Inflammatory macrophage treated with lipopolysaccharide for 4 hours (primary cell): ENCODE results near the gene TBC1D13.
A peak's percentile ranks its signal among the peaks of the same experiment; 100 is the strongest.
"Not testable (repeated sequence)": the region's sequence is repeated elsewhere in the genome, so short reads cannot be mapped to it uniquely, and the experiment has no call there.

Experiments used
- DNase-seq: peaks from one replicate; pipeline ENCODE4 v3.0.0-alpha.2; 2020

Gene TBC1D13, protein sequence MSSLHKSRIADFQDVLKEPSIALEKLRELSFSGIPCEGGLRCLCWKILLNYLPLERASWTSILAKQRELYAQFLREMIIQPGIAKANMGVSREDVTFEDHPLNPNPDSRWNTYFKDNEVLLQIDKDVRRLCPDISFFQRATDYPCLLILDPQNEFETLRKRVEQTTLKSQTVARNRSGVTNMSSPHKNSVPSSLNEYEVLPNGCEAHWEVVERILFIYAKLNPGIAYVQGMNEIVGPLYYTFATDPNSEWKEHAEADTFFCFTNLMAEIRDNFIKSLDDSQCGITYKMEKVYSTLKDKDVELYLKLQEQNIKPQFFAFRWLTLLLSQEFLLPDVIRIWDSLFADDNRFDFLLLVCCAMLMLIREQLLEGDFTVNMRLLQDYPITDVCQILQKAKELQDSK

DNA sequence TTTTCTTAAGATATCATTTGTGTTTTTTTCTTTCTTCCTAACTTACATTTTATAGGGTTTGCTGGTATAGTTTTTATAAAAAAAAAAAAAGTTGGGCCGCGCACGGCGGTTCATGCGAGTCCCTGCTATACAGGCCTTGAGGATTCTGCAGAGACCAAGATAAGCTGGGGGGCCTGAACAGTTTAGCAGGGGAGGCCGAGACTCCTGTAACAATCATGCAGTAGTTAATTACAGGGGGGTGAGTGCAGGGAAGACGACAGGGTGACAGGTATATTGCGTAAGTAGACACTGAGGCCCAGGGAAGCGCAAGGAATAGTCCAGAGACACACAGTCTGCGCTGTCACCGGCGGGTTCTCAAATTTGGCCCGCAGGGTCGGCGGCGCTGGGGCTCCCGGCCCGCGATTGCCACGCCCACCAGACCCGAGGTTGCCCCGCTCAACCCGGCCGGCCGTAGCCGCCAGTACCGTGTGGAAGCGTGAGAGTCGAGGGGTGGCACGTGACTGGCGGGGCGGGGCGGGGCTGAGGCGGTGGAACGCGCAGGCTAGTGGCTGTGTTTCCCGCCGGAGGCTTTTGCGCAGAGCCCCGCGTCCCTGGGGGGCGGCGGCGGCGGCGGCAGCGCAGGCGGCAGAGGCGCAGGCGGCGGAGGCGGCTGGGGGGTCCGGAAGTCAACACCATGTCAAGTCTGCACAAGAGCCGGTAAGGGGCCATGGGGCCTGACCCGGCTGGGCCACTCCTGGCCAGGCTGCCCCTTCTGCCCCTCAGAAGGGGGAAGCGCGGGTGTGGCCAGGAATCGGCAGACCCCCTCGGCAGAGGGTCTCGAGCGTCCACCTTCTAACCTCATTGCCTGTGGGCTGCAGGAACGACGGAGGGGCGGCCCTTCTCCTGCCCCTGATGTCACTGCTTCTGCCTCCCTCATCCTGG, at the start of gene TBC1D13:
Gene TBC1D13 (plus strand): TSS at position 573 of the 921 bp plus-strand sequence. CDS start 101 bp downstream, at position 674.
- peak; percentile 84 for DNase-seq

DNA sequence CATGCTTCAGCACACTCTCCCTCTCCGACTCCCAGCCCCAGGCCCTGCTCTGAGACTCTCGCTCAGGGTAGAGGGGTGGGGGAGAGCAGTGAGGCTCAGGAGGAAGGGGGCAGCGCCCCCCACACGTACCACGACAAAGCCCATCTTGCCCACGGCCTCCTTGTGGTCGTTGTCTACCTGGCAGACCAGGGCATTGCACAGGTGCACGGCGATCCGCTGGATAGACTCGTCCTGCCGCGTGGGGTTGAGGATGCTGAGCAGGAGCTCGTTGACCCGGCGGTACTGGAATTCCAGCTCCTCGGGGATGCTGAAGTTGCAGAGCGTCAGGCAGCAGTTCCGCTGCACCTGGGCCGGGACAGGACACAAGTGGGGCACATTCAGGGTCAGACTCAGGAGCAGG, 44.7 kb upstream of the TBC1D13 start:
- no peak for DNase-seq

DNA sequence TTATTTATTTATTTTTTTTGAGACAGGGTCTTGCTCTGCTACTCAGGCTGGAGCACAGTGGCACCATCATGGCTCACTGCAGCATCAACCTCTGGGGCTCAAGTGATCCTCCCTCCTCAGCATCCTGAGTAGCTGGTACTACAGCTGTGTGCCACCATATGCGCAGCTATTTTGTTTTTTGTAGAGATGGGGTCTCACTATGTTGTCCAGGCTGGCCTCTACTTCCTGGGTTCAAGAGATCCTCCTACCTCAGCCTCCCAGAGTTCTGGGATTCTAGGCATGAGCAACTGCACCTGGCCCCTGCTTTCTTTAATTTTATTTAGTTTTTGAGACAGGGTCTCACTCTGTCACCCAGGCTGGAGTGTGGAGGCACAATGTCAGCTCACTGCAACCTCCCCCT, 43.6 kb upstream of the TBC1D13 start:
- DNase-seq = no peak

DNA sequence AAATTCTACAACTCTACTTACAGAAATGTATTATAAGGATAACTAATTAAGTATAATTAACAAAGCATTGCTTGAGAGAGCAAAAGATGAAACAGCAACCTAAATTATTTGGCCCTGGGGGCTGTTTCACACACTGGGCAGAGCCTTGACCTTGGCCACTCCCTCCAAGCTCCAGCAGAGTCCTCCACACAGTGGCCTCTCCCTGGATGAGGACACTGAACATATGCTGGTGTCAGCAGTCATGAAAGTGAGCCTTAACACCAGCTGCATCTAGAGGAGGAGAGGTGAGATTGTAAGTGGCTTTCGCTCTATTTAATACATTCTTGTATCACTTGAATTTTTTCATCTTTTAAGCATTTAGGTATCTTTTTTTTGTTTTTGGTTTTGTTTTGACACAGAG, 39.8 kb upstream of the TBC1D13 start:
- DNase-seq = no peak

DNA sequence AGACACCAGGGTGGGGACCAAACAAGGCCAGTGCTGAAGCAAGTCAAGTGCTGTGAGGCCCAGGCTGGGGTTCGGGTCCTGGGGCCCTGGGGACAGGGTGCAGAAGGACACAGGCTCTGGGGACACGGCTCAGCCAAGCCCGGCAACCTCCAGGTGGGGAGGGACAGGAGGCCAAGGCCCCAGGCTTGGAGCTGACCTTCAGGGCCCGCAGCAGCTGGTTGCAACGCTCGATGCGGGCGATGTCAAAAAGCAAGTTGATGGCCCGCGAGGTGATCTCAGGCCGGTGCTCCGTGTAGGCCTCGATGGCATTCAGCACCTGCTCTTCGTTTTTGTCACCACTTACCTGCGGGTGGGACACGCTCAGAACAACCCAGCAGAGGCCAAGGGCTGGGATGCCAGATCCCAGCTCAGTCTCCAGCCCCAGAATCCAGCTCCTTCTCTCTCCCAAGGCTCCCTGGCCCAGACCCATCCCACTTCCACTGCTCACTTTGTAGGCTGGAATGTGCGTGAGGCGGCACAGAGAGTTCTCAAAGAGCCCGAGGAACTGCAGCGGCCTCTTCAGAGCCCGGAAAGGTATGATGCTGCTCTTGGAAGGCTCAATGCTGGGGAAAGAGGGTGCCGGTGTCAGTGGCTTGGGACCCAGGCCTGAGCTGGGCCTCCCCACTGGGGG, 36.0 kb upstream of the TBC1D13 start:
- no peak for DNase-seq

DNA sequence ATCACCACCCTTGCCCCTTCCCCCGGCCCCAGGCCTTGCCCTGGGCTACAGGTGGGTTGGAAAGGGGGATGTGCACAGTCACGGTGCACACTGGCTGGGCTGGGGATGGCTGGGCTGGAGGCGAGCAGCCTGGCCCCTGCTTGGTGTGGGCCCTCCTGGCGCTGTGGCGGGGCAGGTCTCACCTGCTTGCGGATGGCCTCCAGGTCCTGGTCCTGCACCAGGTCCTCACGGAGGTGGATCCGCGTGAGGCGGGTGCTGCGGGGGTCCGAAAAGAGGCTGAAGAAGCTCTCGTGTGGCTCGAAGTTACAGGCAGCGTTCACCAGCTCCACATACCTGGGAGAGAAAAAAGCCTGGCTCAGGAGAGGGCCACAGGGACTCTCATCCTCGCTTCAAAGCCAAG, 33.4 kb upstream of the TBC1D13 start:
- no peak for DNase-seq

DNA sequence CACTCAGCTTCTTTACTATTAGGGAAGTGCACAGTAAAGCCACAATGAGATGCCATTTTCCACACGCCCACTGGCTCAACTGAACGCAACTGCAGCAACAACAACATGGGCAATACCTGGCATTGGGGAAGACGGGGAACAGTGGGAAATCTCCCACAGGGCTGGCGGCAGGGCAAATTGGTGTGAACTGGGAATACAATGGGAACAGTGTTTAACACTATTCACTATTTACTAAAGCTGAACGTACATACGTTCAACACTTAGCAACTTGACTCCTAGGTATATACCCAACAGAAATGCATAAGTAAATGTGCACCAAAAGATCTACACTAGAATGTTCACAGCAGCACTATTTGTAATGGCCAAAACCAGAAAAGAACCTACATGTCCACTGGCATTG, 29.5 kb upstream of the TBC1D13 start:
- DNase-seq = no peak

DNA sequence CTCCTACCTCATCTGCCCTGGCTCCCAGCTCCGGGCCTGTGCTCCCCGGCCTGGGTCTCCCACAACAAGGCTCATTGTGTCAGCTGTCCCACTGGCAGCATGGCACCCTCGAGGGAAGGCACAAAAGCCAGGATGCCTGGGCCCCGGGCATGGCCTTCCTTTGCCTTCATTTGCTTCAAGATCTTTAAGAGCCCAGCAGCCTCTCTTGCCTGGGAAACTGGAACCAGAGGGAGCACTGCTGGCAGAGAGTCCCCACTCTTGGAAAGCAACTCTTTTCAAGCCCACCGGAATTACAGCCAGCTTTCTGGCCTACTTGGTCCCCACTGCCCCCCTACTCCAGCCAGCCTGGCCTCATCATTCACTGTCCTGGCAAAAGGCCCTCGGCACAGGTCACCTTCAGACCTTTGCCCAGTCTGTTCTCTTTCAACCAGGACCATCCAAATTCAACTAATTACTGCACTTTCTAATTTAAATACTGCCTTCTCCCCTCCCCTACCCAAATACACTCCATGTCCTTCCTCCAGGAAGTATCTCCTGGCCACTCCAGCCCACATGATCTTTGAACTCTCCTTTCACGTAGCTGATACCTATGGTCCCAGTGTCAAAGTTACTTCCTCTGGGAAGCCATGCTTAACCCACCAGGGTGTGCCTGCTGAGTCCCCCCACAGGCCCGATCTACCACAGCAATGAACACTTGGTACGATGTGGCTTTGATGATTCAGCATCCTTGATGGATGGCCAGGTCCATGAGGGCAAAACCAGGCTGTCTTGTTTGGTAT, 24.2 kb upstream of the TBC1D13 start:
- no peak for DNase-seq

DNA sequence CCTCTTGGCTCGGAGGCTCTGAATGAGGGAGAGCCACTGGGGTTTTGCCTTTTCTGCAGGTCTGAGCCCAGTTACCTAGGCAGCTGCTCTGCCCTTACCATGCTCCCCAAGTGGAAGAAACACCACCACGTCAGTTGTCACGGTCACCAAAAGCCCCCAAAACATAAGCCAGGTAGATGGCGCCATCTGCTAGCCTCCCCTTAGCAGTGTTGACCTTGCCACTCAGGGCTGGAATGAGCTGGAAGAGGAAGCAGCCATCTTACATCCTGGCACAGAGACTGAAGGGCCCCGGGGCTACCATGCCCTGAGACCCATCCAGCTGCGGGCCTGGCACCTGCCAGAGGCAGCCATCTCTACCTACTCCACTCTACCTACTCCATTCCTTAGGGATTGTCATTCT, 22.7 kb upstream of the TBC1D13 start:
- no peak for DNase-seq

DNA sequence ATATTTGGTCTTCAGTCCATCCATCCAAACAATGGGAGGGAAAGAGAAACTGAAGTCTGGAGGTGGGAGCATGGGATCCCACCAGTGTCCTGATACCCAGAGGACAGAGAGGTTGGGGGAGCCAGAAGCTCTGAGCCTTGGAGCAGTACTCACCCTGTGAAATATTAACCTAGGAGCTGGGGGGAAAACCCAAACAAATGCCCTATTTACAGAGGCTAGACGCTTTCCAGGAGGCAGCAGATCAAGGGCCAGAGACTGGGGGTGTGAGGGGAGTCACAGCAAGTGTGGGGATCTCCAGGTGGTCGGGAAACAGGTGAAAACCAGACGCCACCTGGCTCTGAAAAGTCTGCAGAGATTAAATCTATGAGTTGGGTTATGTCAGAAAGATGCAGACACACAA, 21.6 kb upstream of the TBC1D13 start:
- no peak for DNase-seq

DNA sequence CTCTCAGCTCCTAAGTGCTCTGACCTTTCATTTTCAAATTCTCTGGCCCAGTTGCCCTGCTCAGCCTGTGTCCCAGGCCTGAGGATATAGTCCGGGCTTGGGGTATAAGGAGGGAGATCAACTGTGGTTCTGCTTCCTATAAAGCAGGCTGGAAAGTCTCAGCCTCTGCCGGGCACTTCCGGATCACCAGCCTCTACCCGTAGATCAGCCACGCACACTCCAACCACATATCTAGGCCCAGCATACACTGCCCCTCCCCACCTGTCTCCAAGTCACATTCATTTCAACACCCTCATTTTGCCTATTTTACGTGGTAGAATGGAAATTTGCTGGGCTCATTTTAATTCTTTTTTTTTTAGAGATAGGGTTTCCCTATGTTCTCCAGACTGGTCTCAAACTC, 18.4 kb upstream of the TBC1D13 start:
- DNase-seq = no peak

DNA sequence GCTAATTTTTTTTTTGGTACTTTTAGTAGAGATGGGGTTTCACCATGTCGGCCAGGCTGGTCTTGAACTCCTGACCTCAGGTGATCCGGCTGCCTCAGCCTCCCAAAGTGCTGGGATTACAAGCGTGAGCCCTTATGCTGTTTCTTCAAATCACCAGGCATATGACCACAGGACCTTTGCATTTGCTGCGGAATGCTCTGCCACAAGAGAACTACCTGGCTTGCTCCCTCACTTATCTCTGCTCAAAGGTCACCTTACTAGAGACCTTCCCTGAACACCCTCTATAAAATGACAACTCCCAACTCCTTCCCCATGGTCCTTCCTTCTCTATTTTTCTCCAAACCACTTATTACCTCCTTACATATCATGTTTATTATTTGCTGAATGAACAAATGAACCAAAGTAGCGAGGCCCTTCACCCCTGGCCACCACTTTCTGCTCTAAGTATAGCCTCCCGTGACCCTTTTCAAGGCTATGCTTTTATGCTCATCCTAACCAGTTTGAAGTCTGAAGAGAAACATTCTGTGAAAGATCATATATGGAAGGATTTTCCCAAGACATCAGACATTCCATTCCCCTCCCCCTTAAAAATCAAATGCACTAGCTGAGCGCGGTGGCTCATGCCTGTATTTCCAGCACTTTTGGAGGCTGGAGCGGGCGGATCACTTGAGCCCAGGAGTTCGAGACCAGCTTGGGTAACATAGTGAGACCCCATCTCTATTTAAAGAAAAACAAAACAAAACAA, 16.6 kb upstream of the TBC1D13 start:
- no peak for DNase-seq

DNA sequence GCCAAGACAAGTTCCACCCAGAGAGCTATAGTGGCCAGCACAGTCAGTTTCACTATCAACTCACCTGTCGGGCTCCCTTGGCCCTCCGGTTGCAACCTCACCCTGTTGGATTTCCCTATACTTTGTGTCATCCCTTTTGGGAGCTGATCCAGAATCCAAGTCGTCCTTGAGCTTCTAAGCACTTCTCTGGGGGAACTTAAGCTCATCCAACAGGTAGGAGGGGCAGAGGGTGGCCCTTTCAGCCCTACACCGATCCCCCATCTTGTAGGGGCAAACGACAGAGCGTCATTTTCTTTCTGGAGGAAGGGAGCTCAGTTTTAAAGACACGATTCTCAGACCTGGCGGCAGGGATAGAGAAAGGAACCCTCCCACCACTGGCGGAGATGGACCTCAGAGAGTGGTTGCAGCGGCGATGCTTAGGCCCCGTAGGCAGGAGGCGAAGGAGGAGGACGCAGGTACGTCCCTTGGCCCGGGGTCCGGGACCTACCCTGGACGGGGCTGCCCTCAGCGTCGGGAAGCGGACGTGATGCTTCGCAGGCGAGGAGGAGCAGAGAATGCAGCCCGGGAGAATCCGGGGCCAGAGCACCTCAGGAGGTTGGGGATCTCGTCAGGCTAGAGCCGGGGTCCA, 15.8 kb upstream of the TBC1D13 start:
- peak; percentile 16 for DNase-seq

DNA sequence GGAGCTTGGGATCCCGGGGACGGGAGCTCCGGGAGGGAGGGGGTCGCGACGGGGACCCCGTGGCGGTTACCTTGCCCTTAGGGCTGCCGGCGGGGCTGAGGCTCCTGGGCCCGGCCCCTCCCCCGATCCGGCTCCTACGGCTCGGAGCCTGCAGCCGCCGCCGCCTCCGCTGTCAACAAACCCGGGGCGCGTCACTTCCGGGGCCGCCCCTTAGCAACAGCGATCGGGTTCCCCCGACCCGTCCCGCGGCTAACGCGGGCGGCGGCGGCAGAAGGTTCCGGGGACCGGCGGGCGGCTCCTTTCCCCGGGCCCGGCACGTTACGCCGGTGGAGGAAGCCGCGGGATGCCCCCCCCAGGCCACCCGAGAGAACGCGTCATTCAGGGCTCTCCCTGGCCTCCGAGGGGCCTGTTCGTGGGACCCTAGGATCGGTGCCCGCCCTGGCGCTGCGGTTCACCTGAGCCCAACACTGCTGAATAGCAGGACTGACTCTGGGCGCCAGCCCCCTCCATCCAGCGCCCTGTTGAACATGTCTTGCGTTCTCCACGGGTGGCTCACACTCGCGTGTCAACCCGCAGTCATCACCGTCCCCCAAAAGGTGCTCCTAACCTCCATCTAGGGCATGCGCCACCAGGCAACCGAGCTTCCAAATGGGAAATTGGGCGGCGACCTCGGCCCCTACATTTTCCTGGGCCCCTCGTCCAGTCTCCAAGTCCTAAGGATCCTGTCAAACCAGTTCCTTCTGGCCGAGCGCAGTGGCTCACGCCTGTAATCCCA, 15.1 kb upstream of the TBC1D13 start, which contains the start of gene ZER1:
Gene ZER1 (minus strand): TSS at position 183 of the 775 bp plus-strand sequence. CDS start 16,362 bp downstream, outside the sequence.
- peak; percentile 91 for DNase-seq

DNA sequence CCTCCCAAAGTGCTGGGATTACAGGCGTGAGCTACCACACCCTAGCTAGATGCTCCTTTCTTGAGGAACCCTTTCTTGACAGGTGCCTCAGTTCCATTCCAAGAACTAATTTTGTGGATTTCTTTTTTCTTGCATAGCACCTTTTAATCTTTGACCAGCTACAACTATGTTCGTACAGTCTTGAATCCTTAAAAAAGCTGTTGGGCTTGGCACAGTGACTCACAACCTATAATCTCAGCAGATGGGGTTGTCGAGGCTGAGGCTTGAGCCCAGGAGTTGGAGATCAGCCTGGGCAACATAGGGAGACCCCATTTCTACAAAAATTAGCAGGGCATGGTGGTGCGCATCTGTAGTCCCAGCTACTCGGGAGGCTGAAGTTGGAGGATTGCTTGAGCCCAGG, 14.0 kb upstream of the TBC1D13 start:
- DNase-seq = no peak

DNA sequence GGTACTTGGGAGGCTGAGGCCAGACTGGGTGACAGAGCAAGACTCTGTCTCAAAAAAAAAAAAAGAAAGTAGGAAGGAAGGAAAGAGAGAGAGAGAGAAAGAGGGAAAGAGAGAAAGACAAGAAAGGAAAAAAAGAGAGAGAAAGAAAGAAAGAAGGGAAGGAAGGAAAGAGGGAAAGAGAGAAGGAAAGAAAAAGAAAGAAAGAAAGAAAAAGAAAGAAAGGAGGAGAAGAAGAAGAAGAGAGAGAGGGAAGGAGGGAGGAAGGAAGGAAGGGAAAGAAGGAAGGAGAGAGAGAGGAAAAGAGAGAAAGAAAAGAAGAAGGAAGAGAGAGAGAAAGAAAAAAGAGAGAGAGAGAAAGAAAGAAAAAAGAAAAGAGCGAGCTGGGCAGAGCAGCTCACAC, 12.2 kb upstream of the TBC1D13 start:
- no peak for DNase-seq

DNA sequence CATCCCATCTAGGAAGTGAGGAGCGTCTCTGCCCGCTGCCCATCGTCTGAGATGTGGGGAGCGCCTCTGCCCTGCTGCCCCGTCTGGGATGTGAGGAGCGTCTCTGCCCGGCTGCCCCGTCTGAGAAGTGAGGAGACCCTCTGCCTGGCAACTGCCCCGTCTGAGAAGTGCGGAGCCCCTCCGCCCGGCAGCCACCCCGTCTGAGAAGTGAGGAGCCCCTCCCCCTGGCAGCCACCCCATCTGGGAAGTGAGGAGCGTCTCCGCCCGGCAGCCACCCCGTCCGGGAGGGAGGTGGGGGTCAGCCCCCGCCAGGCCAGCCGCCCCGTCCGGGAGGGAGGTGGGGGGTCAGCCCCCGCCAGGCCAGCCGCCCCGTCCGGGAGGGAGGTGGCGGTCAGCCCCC, 7.0 kb upstream of the TBC1D13 start:
- DNase-seq = not testable (repeated sequence)

DNA sequence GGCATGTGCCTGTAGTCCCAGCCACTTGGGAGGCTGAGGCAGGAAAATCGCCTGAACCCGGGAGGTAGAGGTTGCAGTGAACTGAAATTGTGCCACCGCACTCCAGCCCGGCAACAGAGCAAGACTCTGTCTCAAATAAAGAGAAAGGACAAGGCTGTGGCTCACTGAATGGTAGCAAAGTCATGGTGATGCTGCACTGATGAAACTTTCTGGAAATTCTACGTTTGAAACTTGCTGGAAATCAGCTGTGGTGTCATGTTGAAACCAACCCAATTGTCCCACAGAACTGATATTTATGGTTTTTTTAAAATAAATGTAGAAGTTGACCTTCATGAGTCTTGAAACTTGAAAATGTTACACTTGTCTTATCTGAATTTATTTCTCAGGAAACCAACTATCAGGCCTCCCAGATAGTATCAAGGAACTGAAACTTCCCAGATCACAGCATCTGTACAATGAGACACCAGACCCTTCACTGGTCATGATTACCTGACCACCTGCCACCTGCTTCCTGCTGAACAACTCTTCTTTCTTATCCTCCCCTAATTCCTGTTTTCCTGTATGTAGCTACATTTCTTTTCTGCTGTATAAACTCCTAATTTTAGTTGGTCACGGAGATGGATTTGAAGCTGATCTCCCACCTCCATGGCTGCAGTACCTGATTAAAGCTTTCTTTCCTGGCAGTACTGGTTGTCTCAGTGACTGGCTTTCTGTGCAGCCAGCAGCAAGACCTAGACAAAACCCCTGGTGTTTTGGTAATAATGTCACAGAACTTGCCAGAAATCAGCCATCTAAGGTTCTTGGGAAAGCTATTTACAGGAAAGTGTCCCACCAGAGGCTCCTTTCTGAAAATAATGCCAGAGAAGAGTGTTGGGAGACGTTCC, 5.6 kb upstream of the TBC1D13 start:
- peak; percentile 65 for DNase-seq

DNA sequence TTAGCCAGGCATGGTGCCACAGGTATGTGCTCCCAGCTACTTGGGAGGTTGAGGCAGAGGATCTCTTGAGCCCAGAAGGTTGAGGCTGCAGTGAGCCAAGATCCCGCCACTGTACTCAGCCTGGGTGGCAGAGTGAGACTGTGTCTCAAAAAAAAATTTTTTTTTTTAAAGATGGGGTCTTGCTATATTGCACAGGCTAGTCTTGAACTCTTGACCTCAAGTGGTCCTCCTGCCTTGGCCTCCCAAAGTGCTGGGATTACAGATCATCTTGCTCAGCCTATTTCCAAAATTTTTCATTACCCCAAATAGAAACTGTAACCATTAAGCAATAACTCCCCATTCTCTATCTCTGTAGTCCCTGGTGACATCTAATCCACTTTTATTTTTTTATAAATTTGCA, 4.4 kb upstream of the TBC1D13 start:
- peak; percentile 15 for DNase-seq
